A673 (cell line): ENCODE measurements around the gene OR2B6. TPM values are rescaled to one million over a fixed set of nuclear protein-coding genes. Genes with fewer than 3 reads are reported as not detected.
A peak's percentile ranks its signal among the peaks of the same experiment; 100 is the strongest.

Source experiments
- Bru-seq: library from RNA; stranded (reverse); fragments of 400-500 nt; gene quantifications from one replicate; lab custom pipeline; 2021; lab: Mats Ljungman, UMichigan
- BruChase-seq, 2 experiments: library from RNA; stranded (reverse); fragments of 400-500 nt; gene quantifications; one replicate each; lab custom pipeline; 2021; lab: Mats Ljungman, UMichigan
- BruUV-seq: library from RNA; stranded (reverse); fragments of 400-500 nt; replicated peaks from 2 replicates; lab custom pipeline; 2021; lab: Mats Ljungman, UMichigan
- CTCF ChIA-PET: fragments of 300-600 bp; sonication (Branson Sonifier 250); formaldehyde crosslinking; loops from one replicate; lab custom pipeline; 2022; ENCODE audit warnings: antibody characterized with exemption; lab: Charles Lee
- POLR2A ChIA-PET: fragments of 300-600 bp; sonication (Branson Sonifier 250); formaldehyde crosslinking; loops from one replicate; lab custom pipeline; 2022; ENCODE audit warnings: antibody characterized with exemption; ENCODE audit not compliant: low non-redundant PET; lab: Charles Lee
- DNase-seq: peaks from one replicate; pipeline ENCODE4 v3.0.0-alpha.2; 2015; ENCODE audit warnings: low spot score
- H3K27ac ChIP-seq: fragments of 200-600 bp; sonication (generic); 2 replicates; pipeline ENCODE4 v1.5.1; 2016; ENCODE audit warnings: mixed run types, low read depth, mild to moderate bottlenecking, mixed read lengths, antibody characterized with exemption, low read length; ENCODE audit not compliant: poor library complexity, severe bottlenecking
- H3K27me3 ChIP-seq: fragments of 200-600 bp; sonication (generic); replicated peaks from 2 replicates; pipeline ENCODE4 v1.6.1; 2017; ENCODE audit warnings: mixed run types, low read depth, mild to moderate bottlenecking, mixed read lengths, antibody characterized with exemption, low read length; ENCODE audit not compliant: insufficient read depth, poor library complexity
- H3K36me3 ChIP-seq: fragments of 200-600 bp; sonication (generic); 2 replicates; pipeline ENCODE4 v1.6.1; 2016; ENCODE audit warnings: mixed run types, mild to moderate bottlenecking, mixed read lengths, antibody characterized with exemption, low read length; ENCODE audit not compliant: insufficient read depth, poor library complexity, severe bottlenecking
- H3K4me1 ChIP-seq: fragments of 200-600 bp; sonication (generic); 2 replicates; pipeline ENCODE4 v1.6.1; 2017; ENCODE audit warnings: mixed run types, mild to moderate bottlenecking, mixed read lengths, antibody characterized with exemption, low read length; ENCODE audit not compliant: insufficient read depth, poor library complexity, severe bottlenecking
- H3K4me3 ChIP-seq: fragments of 200-600 bp; sonication (generic); 2 replicates; pipeline ENCODE4 v1.5.1; 2016; ENCODE audit warnings: low read depth, mixed run types, mild to moderate bottlenecking, mixed read lengths, low read length; ENCODE audit not compliant: poor library complexity, severe bottlenecking
- H3K9me3 ChIP-seq: fragments of 200-600 bp; sonication (generic); 2 replicates; pipeline ENCODE4 v1.6.1; 2016; ENCODE audit warnings: mixed run types, low read depth, mild to moderate bottlenecking, mixed read lengths, antibody characterized with exemption, low read length; ENCODE audit not compliant: poor library complexity, severe bottlenecking
- EZH2 ChIP-seq: fragments of 200-600 bp; sonication (generic); IDR thresholded peaks from 2 replicates; pipeline ENCODE4 v1.6.1; 2017; ENCODE audit warnings: borderline replicate concordance, low read depth, mild to moderate bottlenecking, mixed read lengths, antibody characterized with exemption, low read length; ENCODE audit not compliant: poor library complexity, severe bottlenecking
- intact Hi-C: fragments of 100-400 bp; cut with micrococcal nuclease; formaldehyde crosslinking; loops from one replicate; pipeline ENCODE4 v1.10.0; 2022; ENCODE audit not compliant: unreplicated experiment
- long read RNA-seq: library from polyadenylated mRNA; stranded (forward); transcript quantifications from one replicate; pipeline ENCODE4 v2.0.0, GENCODE V29; 2022
- total RNA-seq: library from RNA; stranded (reverse); gene quantifications from 2 replicates; pipeline ENCODE4 v1.2.3, GENCODE V29; 2021
- TF ChIP-seq, protein P1 (sequence below): fragments of 300-800, 200-600 bp; sonication (generic); conservative IDR thresholded peaks from 2 replicates; pipeline ENCODE4 v1.5.1; 2017; ENCODE audit warnings: low read depth, mild to moderate bottlenecking, antibody characterized with exemption, low read length, moderate library complexity, mixed read lengths

OR2B6 gene
- 0.32 and 0.46 TPM in 2 replicates for total RNA-seq
- percentile 35 among the genes with signal in this experiment for Bru-seq, nascent RNA
- BruChase-seq, experiment 1, labeled RNA remaining after a 2-hour chase = percentile 41 among the genes with signal in this experiment
- BruChase-seq, experiment 2, labeled RNA remaining after a 6-hour chase = percentile 34 among the genes with signal in this experiment
- long read RNA-seq = 0 reads

GRCh38 chr6:27956941-27957340, at the start of gene OR2B6:
OR2B6 (plus strand) TSS chr6:27957241; CDS start chr6:27957241, 0 bp downstream.
- Histone ChIP-seq H3K9me3 (no peaks in the 10 kb centered on the region), H3K4me3 (no peak within 1 kb of the TSS), H3K27ac (no peak within 1 kb of the TSS), H3K27me3 (peaks cover 17% of the 10 kb centered on the region), H3K4me1 (no peaks in the 10 kb centered on the region), H3K36me3 (no peaks in the 10 kb centered on the region)
- ChIA-PET CTCF (no interaction called here), POLR2A (no interaction called here)
- TF ChIP-seq, protein P1, sequence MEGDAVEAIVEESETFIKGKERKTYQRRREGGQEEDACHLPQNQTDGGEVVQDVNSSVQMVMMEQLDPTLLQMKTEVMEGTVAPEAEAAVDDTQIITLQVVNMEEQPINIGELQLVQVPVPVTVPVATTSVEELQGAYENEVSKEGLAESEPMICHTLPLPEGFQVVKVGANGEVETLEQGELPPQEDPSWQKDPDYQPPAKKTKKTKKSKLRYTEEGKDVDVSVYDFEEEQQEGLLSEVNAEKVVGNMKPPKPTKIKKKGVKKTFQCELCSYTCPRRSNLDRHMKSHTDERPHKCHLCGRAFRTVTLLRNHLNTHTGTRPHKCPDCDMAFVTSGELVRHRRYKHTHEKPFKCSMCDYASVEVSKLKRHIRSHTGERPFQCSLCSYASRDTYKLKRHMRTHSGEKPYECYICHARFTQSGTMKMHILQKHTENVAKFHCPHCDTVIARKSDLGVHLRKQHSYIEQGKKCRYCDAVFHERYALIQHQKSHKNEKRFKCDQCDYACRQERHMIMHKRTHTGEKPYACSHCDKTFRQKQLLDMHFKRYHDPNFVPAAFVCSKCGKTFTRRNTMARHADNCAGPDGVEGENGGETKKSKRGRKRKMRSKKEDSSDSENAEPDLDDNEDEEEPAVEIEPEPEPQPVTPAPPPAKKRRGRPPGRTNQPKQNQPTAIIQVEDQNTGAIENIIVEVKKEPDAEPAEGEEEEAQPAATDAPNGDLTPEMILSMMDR = no peak
- no peak for TF ChIP-seq EZH2
- intact Hi-C loops = no loop called here
- DNase-seq = no peak
- no TSS peak for BruUV-seq

DNA sequence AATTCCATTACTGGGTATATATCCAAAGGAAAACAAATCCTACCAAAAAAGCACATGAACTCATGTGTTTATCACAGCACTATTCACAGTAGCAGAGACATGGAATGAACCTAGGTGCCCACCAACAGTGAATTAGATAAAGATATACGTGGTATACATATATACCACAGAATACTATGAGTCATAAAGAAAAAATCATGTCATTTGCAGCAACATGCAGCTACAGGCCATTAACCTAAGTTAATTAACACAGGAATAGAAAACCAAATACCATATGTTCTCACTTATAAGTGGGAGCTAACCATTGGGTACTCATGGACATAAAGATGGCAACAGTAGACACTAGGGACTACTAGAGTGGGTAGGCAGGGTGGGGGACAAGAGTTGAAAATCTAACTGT, 49.0 kb upstream of the OR2B6 start:
- Histone ChIP-seq H3K9me3 (no peaks in the 10 kb centered on the region), H3K4me3 (no peak overlapping the region), H3K4me1 (no peaks in the 10 kb centered on the region), H3K36me3 (no peaks in the 10 kb centered on the region), H3K27ac (no peak overlapping the region), H3K27me3 (no peaks in the 10 kb centered on the region)
- ChIA-PET POLR2A (no interaction called here), CTCF (no interaction called here)
- DNase-seq = no peak
- no peak for TF ChIP-seq EZH2
- TF ChIP-seq, protein P1 = no peak
- BruUV-seq = no TSS peak
- intact Hi-C loops = loop anchor here (10.0 kb wide), 1 partner anchor 777 kb away; no protein-coding TSS in a partner anchor

DNA sequence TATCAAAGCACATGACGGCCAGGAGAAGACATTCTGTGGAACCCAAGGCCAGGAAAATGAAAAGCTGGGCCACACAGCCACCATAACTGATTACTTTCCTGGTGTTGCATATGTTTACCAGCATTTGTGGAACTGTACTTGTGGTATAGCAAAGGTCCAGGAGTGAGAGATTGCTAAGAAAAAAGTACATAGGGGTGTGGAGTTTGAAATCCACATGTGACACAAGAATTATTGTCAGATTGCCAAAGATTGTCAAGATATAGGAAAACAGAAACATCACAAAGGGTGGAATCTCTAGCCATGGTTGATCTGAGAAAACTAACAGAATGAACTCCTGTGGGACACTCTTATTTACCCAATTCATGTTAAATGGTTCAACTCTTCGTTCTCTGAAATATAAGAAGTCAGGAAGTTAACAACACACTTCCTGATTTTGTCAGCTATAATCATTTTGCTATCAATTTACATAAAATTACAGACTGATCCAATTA, 45.0 kb upstream of the OR2B6 start, which contains the start of gene OR2B2:
TSS of gene OR2B2 (minus strand) at position 441 of the 491 bp plus-strand sequence. CDS start at position 364, 77 bp downstream.
- DNase-seq = no peak
- Histone ChIP-seq H3K27me3 (no peaks in the 10 kb centered on the region), H3K36me3 (no peaks in the 10 kb centered on the region), H3K27ac (no peak within 1 kb of the TSS), H3K4me1 (no peaks in the 10 kb centered on the region), H3K9me3 (no peaks in the 10 kb centered on the region), H3K4me3 (no peak within 1 kb of the TSS)
- ChIA-PET CTCF (no interaction called here), POLR2A (no interaction called here)
- intact Hi-C loops = no loop called here
- TF ChIP-seq, protein P1 = no peak
- no peak for TF ChIP-seq EZH2
- no TSS peak for BruUV-seq
